ENCODE results near the gene ELP4.

DNA sequence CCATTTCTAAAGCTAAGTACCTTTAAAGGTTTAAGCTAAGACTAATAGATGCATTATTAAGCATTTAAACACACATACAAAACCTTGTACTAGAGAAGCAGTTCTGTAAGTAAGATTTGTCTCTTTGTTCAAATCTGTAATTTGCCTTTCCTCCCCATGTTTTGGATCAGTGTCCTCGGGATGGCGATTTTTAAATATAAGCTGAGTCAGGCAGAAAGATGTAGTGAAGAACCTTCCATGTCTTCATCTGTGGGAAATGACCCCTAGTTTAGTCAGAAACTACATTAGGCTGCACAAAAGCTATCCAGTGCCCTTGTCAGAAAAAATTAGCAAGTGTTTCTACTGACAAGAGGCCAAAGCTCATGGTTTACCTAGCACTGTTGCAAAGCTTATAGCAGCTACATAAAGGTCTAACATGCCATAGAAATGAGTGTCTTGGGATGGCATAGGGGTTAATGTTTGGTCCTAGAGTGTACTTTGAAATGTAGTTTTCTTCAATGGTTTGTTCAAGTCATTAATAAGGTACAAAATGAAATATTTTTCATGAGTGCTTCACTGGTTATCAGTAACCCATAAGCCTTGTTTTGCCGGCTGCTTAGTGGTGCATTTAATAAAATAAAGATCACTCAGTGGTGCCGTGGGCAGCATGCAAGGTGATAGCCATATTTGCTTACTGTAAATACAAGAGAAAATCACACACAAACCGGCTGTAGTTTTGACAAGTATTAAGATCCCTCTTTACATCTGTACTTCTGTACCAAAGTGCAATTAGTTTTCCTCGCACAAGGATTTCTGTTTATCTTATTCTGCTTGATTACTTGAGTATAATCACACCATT lies 139.8 kb downstream of the ELP4 start:
- TF ChIP-seq, protein P1, sequence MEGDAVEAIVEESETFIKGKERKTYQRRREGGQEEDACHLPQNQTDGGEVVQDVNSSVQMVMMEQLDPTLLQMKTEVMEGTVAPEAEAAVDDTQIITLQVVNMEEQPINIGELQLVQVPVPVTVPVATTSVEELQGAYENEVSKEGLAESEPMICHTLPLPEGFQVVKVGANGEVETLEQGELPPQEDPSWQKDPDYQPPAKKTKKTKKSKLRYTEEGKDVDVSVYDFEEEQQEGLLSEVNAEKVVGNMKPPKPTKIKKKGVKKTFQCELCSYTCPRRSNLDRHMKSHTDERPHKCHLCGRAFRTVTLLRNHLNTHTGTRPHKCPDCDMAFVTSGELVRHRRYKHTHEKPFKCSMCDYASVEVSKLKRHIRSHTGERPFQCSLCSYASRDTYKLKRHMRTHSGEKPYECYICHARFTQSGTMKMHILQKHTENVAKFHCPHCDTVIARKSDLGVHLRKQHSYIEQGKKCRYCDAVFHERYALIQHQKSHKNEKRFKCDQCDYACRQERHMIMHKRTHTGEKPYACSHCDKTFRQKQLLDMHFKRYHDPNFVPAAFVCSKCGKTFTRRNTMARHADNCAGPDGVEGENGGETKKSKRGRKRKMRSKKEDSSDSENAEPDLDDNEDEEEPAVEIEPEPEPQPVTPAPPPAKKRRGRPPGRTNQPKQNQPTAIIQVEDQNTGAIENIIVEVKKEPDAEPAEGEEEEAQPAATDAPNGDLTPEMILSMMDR (IDR thresholded peaks at IDR 0.05): no peak
- TF ChIP-seq EZH2phosphoT487 (IDR thresholded peaks at IDR 0.05): no peak

Measured in neural progenitor cell (in vitro differentiated cells).